HG02623 (cell line): Measurements from ENCODE around the gene DACH1.
"Not testable (repeated sequence)": the region's sequence is repeated elsewhere in the genome, so short reads cannot be mapped to it uniquely, and the experiment has no call there.

Experiments used
- ATAC-seq: cut with Tn5 transposase; IDR thresholded peaks from one replicate; pipeline ENCODE4 v1.9.1; 2021; ENCODE audit warnings: moderate library complexity; ENCODE audit not compliant: unreplicated experiment

DACH1 gene

DNA sequence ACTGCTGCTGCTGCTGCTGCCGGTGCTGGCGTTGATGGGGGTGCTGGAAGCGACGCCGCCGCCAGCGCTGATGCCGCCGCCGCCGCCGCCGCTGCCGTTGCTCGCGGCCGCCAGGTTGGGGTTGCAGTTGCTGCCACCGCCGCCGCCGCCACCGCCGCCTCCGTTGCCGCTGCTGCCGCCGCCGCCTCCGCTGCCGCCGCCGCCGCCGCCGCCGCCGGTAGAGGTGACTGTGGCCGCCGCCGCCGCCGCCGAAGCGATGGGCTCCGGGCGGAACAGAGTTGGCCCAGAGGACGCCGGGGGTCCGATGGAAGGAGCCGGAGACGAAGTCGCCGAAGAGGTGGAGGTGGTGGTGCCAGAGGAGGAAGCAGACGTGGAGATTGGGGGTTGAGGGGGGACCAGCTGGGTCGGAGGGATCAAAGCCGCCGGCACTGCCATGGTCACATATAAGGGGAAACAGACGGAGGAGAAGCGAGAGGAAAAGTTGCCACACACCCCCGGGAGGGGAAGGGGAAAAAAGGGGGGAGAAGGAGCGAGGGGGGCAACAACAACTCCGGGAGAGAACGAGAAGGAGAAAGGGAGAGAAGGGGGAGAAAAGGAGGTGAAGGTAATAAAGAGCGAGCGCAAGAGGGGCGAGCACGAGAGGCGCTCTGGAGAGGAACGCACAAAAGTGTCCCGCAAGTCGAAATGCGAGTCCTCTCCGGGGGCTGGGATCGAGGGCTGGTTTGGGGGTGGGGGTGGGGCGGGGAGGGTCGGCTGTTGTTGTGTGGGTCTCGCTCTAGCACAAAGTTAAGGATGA, 471 bp downstream of the DACH1 start:
- no peak for ATAC-seq

DNA sequence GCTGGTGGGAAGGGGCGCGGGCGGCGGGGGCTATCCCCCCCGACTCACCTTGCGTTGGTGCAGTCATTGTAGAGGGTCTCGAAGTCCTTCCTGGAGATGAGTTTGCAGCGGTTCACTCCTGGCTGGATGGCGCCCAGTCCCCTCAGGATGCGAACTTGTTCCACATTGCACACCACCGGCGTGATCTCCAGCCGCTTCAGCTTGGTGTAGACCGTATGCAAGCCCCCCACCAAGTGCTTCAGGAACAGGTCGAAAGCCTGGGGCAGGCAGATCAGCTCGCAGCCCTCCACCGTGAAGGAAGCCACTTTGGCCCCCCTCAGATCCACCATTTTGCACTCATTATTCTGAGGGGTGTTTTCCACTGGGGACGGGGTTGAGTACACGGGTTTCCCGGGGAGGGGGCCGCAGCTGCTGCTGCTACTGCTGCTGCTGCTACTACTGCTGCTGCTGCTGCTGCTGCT, 1.1 kb downstream of the DACH1 start:
- ATAC-seq = no peak

DNA sequence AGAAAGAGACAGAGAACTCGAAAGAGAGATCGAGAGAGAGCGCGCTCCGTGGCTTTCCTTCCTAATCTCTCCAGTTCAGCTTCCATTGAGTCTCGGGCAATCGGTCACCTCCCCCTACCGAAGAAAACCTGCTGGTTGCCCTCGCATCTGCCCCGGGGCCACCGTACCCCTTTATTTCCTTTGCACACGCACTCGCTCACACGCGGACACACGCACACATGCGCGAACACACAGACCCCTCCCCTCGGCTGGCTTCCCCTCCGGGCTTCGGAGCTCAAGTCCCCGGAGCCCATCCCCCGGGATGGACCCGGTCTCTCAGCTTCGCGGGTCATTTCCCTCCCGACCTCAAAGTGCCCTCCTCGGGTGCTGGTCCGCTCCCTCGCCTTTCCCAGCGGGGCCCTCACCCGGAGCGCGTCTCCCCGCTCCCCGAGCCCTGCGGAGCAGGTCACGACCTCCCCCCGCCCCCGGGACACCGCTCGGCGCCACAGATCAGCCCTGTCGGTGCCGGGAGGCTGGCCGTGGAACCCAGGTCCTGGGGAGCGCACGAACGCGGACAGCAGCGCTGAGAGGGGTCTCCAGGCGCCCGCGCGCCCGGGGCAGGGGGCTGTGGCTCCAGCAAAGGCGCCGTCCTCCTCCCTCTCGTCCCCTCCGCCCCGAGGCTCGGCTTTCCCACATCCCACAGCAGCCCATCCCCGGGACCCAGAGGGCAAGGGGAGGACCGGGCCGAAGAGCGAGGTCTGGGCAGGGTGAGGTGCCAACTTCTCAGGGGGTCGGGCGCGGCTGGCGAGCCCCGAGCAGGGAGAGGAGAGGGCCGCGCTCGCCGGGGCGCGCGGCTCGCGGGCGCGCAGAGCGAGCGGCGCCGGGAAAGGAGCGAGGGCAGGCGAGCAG, 1.8 kb downstream of the DACH1 start:
- no peak for ATAC-seq

DNA sequence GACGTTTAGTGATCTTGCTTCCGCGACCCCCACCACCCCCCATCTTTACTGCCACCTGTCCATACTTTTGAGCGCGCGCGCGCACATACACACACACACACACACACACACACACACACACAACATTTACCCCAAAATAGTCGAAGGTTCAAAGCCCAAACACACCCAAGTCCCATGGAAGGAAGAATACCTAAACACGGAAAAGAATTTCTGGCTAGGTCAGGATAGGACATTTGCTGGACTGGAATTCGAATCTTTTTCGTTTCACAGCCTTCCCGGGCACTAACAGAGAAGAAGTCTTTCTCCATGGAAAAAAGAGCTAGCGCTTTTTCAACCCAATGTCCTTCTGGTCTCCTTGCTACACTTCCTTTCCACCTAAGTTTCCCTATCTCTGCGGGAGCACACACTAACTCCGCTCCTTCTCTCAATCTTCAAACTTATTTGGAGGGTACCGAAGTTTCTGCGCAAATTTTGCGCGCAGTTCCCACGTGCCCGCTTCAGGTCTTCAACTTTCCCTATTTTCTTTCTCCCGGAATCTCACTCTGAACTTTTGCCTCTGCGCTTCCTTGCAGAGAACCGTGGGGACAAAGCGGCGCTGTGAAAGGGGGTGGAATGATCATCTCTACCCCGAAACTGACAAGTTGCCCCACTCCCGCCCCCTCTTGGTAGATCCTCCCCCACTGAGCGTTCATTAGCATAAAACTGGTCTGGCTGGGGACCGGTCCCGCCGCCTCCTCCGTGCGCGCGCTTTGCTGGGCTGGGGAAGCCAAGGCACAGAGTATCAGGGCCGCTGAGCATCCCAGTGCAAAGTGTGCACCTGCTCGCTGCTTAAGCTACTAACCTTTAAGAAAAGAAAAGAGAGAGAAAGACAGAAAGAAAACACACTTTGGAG, 2.7 kb downstream of the DACH1 start:
- no peak for ATAC-seq

- ATAC-seq = no peak
These were observed 3.6 kb downstream of the DACH1 start for GRCh38 chr13:71863254-71863865.

GRCh38 chr13:71862459-71862943, 4.5 kb downstream of the DACH1 start:
- no peak for ATAC-seq

DNA sequence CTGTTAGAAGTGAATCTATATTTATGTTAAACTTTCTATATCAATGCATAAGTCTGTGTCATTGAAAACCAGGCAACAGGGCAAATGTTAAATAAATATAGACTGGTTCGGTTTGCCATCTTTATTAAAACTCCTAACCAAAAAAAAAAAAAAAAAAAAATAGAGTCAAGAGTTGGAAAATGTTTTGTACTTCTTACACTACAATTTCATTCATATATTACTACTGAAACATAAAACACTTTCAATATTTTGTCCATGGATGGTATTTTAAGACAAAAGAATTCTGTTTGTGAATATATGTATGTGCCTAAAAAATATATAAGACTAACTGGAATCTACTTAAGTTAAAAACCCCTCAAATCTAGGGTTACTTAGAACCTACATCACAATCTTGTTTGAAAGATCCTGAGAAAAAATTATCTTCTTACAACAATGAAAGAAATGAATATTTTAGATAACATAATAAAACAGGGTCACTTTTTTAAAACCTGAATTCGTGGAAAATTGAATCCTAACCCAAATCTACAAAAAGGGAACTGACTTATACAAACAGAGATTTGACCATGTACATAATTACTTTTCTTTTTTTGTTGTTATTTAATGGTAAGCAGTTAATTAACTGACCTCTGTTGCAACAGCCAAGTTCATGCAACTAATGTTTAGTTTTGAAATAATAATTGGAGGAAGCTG, 5.1 kb downstream of the DACH1 start:
- ATAC-seq = no peak

GRCh38 chr13:71860547-71861138, 6.4 kb downstream of the DACH1 start:
- ATAC-seq = no peak

DNA sequence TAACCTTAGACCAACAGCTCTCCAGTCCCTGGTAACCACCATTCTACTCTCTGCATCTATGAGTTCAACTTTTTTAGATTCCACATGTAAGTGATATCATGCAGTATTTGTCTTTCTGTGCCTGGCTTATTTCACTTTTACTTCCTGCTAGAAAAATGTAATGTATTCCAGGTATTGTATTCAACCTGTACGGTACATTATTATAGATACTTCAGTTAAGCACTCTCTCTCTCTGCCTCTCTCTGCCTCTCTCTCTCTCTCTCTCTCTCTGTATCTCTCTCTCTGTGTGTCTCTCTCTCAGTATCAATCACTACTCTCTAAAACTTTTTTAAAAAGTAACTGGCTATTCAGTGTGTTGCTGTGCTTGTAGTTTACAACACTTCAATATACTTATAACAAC, 8.4 kb downstream of the DACH1 start:
- no peak for ATAC-seq

- ATAC-seq = no peak
These were observed 10.4 kb downstream of the DACH1 start for GRCh38 chr13:71856548-71857043.

GRCh38 chr13:71854401-71854800, 12.6 kb downstream of the DACH1 start:
- no peak for ATAC-seq

DNA sequence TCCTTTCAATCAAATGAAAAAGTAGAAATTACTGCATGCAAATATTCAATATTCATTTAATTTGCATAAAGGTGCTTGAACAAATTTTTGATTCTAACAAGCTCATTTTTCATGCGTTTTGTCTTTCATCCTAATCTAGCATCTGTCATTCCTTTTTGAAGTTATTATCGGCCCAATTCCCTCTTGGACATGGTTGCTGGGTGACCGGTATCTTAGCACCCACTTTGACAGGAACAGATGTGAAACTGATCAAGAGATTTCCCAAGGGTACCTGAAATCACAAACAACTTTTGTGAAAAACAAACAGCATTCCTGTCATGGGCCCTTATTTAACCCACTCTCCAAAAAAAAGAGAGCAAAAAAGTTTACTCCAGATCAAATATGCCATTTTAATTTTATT, 13.3 kb downstream of the DACH1 start:
- no peak for ATAC-seq

GRCh38 chr13:71852736-71853135, 14.3 kb downstream of the DACH1 start:
- ATAC-seq = no peak

GRCh38 chr13:71851498-71852409, 15.2 kb downstream of the DACH1 start:
- no peak for ATAC-seq

- ATAC-seq = no peak
These were observed 25.0 kb downstream of the DACH1 start for GRCh38 chr13:71842003-71842402.

DNA sequence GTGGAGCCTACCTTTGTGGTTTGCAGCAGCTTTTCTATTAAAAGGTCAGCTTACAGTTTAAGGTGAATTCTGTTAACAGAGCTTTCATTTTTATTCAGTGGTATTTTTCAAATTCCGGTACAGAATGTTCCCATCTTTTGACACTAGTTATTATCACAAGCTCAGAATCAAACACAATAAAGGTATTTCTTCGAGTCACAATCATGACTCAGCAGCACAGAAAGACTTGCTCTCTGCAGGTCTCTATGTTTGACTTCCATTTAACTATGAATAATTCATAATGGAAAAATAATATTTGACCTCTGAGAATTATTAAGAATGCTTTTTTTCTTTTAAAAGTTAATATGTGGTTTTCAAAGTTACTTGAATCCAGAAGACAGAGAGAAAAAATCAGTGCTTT, 28.2 kb downstream of the DACH1 start:
- no peak for ATAC-seq

DNA sequence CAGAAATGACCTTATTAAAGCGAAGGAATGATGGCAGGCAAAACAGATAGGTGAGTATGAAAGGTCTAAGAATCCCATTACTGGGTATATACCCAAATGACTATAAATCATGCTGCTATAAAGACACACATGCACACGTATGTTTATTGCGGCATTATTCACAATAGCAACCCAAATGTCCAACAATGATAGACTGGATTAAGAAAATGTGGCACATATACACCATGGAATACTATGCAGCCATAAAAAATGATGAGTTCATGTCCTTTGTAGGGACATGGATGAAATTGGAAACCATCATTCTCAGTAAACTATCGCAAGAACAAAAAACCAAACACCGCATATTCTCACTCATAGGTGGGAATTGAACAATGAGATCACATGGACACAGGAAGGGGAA, 29.4 kb downstream of the DACH1 start:
- not testable (repeated sequence) for ATAC-seq

DNA sequence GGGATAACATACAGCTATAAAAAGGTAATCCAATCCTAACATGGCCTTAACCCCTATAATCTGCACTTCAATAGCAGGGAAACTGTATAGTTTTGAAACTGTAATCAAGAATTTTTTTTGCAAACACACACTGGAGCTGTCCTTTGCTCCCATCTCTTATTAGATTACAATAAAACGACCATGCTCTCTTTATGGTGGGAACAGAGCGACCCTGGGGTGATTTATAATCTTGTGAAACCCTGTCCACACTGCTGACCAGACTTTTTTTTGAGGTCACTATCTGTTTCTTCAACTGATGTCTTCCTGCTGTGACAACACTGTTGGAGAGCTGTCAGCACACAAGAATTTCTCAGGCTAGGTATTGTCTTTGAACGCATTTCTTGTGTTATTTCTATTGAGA, 35.3 kb downstream of the DACH1 start:
- no peak for ATAC-seq
